Mesendoderm (in vitro differentiated cells): ENCODE data around the gene AADACL3.

Source experiments
- DNase-seq: peaks from one replicate; pipeline ENCODE4 v3.0.0; 2013
- H2AK5ac ChIP-seq: 2 replicates; pipeline ENCODE4 v1.6.1; 2013; ENCODE audit warnings: low read length, inconsistent platforms
- H2BK120ac ChIP-seq: 2 replicates; pipeline ENCODE4 v1.6.1; 2013; ENCODE audit warnings: low read depth, mild to moderate bottlenecking, low read length, moderate library complexity, mixed read lengths
- H2BK15ac ChIP-seq: replicated peaks from 2 replicates; pipeline ENCODE4 v1.6.1; 2013; ENCODE audit warnings: low read depth, mild to moderate bottlenecking, moderate library complexity
- H2BK5ac ChIP-seq: 2 replicates; pipeline ENCODE4 v1.6.1; 2013; ENCODE audit warnings: low read length, inconsistent platforms
- H3K18ac ChIP-seq: 2 replicates; pipeline ENCODE4 v1.6.1; 2013; ENCODE audit warnings: mild to moderate bottlenecking, low read length, mixed read lengths
- H3K23ac ChIP-seq: one replicate; pipeline ENCODE4 v1.6.1; 2013; ENCODE audit warnings: low read length
- H3K27ac ChIP-seq: 2 replicates; pipeline ENCODE4 v1.5.1; 2013; ENCODE audit warnings: low read depth, mild to moderate bottlenecking, inconsistent platforms, low read length, moderate library complexity
- H3K27me3 ChIP-seq: 2 replicates; pipeline ENCODE4 v1.6.1; 2013; ENCODE audit warnings: low read length, control low read depth, mild to moderate bottlenecking, inconsistent platforms; ENCODE audit not compliant: insufficient read depth, poor library complexity
- H3K36me3 ChIP-seq: 2 replicates; pipeline ENCODE4 v1.6.1; 2013; ENCODE audit warnings: low read length, inconsistent platforms; ENCODE audit not compliant: control insufficient read depth, insufficient read depth
- H3K4ac ChIP-seq: one replicate; pipeline ENCODE4 v1.6.1; 2013; ENCODE audit warnings: low read depth, mild to moderate bottlenecking, low read length, moderate library complexity
- H3K4me1 ChIP-seq: 2 replicates; pipeline ENCODE4 v1.6.1; 2013; ENCODE audit warnings: low read depth, low read length, inconsistent platforms; ENCODE audit not compliant: control insufficient read depth
- H3K4me2 ChIP-seq: 2 replicates; pipeline ENCODE4 v1.6.1; 2013; ENCODE audit warnings: low read length
- H3K4me3 ChIP-seq: 2 replicates; pipeline ENCODE4 v1.5.1; 2013; ENCODE audit warnings: mild to moderate bottlenecking, low read length
- H3K56ac ChIP-seq: one replicate; pipeline ENCODE4 v1.6.1; 2013; ENCODE audit warnings: low read length
- H3K79me1 ChIP-seq: 2 replicates; pipeline ENCODE4 v1.6.1; 2013; ENCODE audit warnings: low read length, inconsistent platforms
- H3K79me2 ChIP-seq: 2 replicates; pipeline ENCODE4 v1.6.1; 2013; ENCODE audit warnings: mild to moderate bottlenecking, low read length; ENCODE audit not compliant: control insufficient read depth, insufficient read depth
- H3K9ac ChIP-seq: 2 replicates; pipeline ENCODE4 v1.6.1; 2013; ENCODE audit warnings: low read length, inconsistent platforms
- H4K5ac ChIP-seq: one replicate; pipeline ENCODE4 v1.6.1; 2013; ENCODE audit warnings: low read length
- H4K8ac ChIP-seq: one replicate; pipeline ENCODE4 v1.6.1; 2013; ENCODE audit warnings: low read depth, mild to moderate bottlenecking, control low read depth, low read length, moderate library complexity
- WGBS: extraction: QIAGEN DNeasy Blood & Tissue Kit; methylation state at CpG from one replicate; pipeline ENCODE4 v1.1.7; 2013; ENCODE audit warnings: low lambda C conversion rate, missing lambda C conversion rate; ENCODE audit not compliant: insufficient coverage; ENCODE audit errors: extremely low coverage; 5-methylcytosine and 5-hydroxymethylcytosine counted together

The AADACL3 gene

DNA sequence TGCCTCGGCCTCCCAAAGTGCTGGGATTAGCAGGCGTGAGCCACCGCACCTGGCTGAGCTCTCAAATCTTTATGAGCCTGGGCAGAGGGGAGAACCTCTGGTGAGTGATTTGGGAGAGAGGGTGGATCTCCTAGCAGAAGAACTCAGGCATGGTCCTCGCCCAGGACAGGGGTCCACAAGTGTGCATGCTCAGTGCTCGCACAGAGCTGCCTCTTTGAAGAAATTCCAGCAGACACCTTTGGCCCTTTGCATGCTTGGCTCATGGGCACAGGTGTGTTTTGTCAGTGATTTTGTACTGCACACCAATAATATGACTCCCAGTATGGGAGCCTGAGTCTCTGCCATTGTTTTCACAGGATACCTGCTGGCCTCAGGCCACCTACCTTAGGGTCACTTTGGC is 45.9 kb downstream of the AADACL3 start:
- DNase-seq: no peak
- WGBS: no CpG with 5 or more reads among the region's 5 CpGs
- H3K4me2 ChIP-seq: no peak overlapping the region

GRCh38 chr1:12762766-12763165 is 46.9 kb downstream of the AADACL3 start:
- no peak overlapping the region for H3K23ac ChIP-seq
- H2BK5ac ChIP-seq: no peak overlapping the region
- no peaks in the 10 kb centered on the region for H3K79me2 ChIP-seq
- H3K27ac ChIP-seq: no peak overlapping the region
- H3K18ac ChIP-seq: no peak overlapping the region
- WGBS: no CpG with 5 or more reads among the region's 7 CpGs
- no peaks in the 10 kb centered on the region for H3K4me1 ChIP-seq
- H3K79me1 ChIP-seq: no peaks in the 10 kb centered on the region
- H4K5ac ChIP-seq: no peak overlapping the region
- H2BK120ac ChIP-seq: no peak overlapping the region
- H3K27me3 ChIP-seq: no peaks in the 10 kb centered on the region
- DNase-seq: no peak
- no peak overlapping the region for H3K56ac ChIP-seq
- no peak overlapping the region for H4K8ac ChIP-seq
- H3K36me3 ChIP-seq: no peaks in the 10 kb centered on the region
- H2BK15ac ChIP-seq: no peak overlapping the region
- no peak overlapping the region for H3K4me2 ChIP-seq
- H3K4me3 ChIP-seq: no peak overlapping the region
- no peak overlapping the region for H3K9ac ChIP-seq
- H3K4ac ChIP-seq: no peak overlapping the region
- H2AK5ac ChIP-seq: no peak overlapping the region

More for the DNA sequence above, 45.9 kb downstream of the AADACL3 start:
- H2AK5ac ChIP-seq: no peak overlapping the region
- H4K5ac ChIP-seq: no peak overlapping the region
- no peak overlapping the region for H3K4ac ChIP-seq
- no peak overlapping the region for H3K56ac ChIP-seq
- no peaks in the 10 kb centered on the region for H3K79me2 ChIP-seq
- no peaks in the 10 kb centered on the region for H3K27me3 ChIP-seq
- H2BK5ac ChIP-seq: no peak overlapping the region
- no peaks in the 10 kb centered on the region for H3K79me1 ChIP-seq
- no peak overlapping the region for H4K8ac ChIP-seq
- H2BK120ac ChIP-seq: no peak overlapping the region
- H3K23ac ChIP-seq: no peak overlapping the region
- H3K9ac ChIP-seq: no peak overlapping the region
- H3K4me1 ChIP-seq: no peaks in the 10 kb centered on the region
- H2BK15ac ChIP-seq: no peak overlapping the region
- H3K4me3 ChIP-seq: no peak overlapping the region
- no peak overlapping the region for H3K27ac ChIP-seq
- no peak overlapping the region for H3K18ac ChIP-seq
- H3K36me3 ChIP-seq: no peaks in the 10 kb centered on the region

DNA sequence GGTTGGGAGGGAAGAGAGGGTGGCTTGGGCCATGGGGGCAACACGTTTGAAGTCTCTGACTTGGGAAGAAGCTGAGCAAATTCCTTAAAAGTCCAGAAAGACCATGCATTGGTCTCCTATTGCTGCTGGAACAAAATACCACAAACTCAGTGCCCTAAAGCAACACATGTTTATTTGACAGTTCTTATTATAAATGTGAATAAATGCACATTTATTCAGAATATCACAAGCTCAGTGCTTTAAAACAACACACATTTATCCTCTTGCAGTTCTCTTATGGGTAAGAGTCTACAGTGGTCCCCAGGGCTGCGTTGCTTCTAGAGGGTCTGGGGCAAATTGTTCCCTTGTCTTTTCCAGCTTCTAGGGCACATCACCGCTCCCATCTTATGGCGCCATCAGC is 47.6 kb downstream of the AADACL3 start:
- H2BK120ac ChIP-seq: no peak overlapping the region

DNA sequence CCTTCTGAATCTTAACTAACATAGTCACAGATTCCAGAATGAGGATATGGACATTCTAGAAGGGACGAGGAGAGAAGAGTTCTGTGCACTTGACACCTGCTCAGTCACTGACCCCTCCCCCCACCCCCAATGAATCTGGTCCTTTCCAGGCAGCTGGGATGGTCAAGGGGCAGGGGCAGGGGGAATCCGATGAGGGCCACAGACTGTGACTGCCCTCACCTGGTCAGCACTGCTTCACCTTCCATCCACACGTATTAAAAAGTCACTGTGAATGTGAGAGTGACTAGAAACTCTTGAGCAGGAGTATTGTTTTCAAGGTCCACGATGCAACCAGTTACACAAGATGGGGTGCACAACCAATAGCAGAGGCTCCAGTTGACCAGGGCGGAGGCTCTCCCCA is 48.1 kb downstream of the AADACL3 start:
- Histone ChIP-seq H2AK5ac (no peak overlapping the region), H3K4me3 (no peak overlapping the region), H2BK15ac (no peak overlapping the region), H3K23ac (no peak overlapping the region), H3K4me1 (no peaks in the 10 kb centered on the region), H3K79me2 (no peaks in the 10 kb centered on the region), H2BK5ac (no peak overlapping the region), H3K27ac (no peak overlapping the region), H3K9ac (no peak overlapping the region), H3K4me2 (no peak overlapping the region), H3K36me3 (no peaks in the 10 kb centered on the region), H4K5ac (no peak overlapping the region), H3K56ac (no peak overlapping the region), H3K79me1 (no peaks in the 10 kb centered on the region), H3K27me3 (no peaks in the 10 kb centered on the region), H3K18ac (no peak overlapping the region), H4K8ac (no peak overlapping the region), H3K4ac (no peak overlapping the region), H2BK120ac (no peak overlapping the region)
- no CpG with 5 or more reads among the region's 5 CpGs for WGBS
- DNase-seq: peak; percentile 10

More for the DNA sequence above, 47.6 kb downstream of the AADACL3 start:
- Histone ChIP-seq H3K18ac (no peak overlapping the region), H3K23ac (no peak overlapping the region), H3K79me1 (no peaks in the 10 kb centered on the region), H3K4me1 (no peaks in the 10 kb centered on the region), H3K27ac (no peak overlapping the region), H3K9ac (no peak overlapping the region), H4K5ac (no peak overlapping the region), H4K8ac (no peak overlapping the region), H3K56ac (no peak overlapping the region), H2AK5ac (no peak overlapping the region), H3K79me2 (no peaks in the 10 kb centered on the region), H3K4me3 (no peak overlapping the region), H3K4me2 (no peak overlapping the region), H3K36me3 (no peaks in the 10 kb centered on the region), H2BK5ac (no peak overlapping the region), H3K27me3 (no peaks in the 10 kb centered on the region), H3K4ac (no peak overlapping the region), H2BK15ac (no peak overlapping the region)
- DNase-seq: no peak
- no CpG with 5 or more reads among the region's 4 CpGs for WGBS

- no CpG with 5 or more reads among the region's 2 CpGs for WGBS
- DNase-seq: no peak
Measured at GRCh38 chr1:12769031-12769430, 53.1 kb downstream of the AADACL3 start.

DNA sequence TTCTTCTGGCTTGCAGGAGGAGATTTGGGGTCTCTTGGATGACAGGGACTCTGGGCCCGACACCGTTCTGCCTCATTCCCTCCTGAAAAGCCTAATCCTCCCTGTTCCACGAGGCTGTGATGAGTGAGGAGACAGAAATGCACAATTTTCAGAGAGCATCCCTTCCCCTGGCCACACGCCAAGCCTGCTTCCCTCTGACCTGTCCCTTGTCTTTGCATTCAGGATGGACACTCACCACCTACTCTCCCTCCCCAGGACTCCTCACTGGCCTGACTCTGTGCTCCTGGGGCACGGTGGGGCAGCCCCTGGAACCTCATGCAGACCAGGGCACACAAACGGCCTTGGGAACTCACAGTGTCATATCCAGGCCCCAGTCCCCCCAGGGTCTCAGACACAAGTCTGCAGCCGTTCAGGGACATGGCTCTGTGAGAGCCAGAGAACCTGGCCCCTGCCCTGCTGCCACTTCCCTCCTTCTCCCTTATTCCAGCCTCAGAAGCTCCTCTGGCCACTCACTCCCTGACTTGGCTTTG is 54.1 kb downstream of the AADACL3 start:
- Histone ChIP-seq H3K79me2 (no peaks in the 10 kb centered on the region), H4K8ac (no peak overlapping the region), H3K79me1 (no peaks in the 10 kb centered on the region), H3K4ac (no peak overlapping the region), H2BK15ac (no peak overlapping the region), H3K18ac (no peak overlapping the region), H2BK5ac (no peak overlapping the region), H3K56ac (no peak overlapping the region), H3K4me3 (no peak overlapping the region), H2BK120ac (no peak overlapping the region), H2AK5ac (no peak overlapping the region), H3K9ac (no peak overlapping the region), H3K4me1 (no peaks in the 10 kb centered on the region), H3K27ac (no peak overlapping the region), H3K36me3 (no peaks in the 10 kb centered on the region), H3K4me2 (no peak overlapping the region), H3K27me3 (no peaks in the 10 kb centered on the region), H3K23ac (no peak overlapping the region), H4K5ac (no peak overlapping the region)
- WGBS: no CpG with 5 or more reads among the region's 7 CpGs
- DNase-seq: no peak

More at GRCh38 chr1:12769031-12769430, 53.1 kb downstream of the AADACL3 start:
- Histone ChIP-seq H3K4me2 (no peak overlapping the region), H3K9ac (no peak overlapping the region), H3K4me1 (no peaks in the 10 kb centered on the region), H2BK15ac (no peak overlapping the region), H3K4me3 (no peak overlapping the region), H3K4ac (no peak overlapping the region), H3K27me3 (no peaks in the 10 kb centered on the region), H3K79me2 (no peaks in the 10 kb centered on the region), H2BK5ac (no peak overlapping the region), H2BK120ac (no peak overlapping the region), H4K5ac (no peak overlapping the region), H3K23ac (no peak overlapping the region), H4K8ac (no peak overlapping the region), H2AK5ac (no peak overlapping the region), H3K79me1 (no peaks in the 10 kb centered on the region), H3K27ac (no peak overlapping the region), H3K18ac (no peak overlapping the region), H3K56ac (no peak overlapping the region), H3K36me3 (no peaks in the 10 kb centered on the region)
